Glutamatergic neuron (in vitro differentiated cells): ENCODE data around the gene DUSP2. TPM values are rescaled to one million over a fixed set of nuclear protein-coding genes. Genes with fewer than 3 reads are reported as not detected.

Experiments
- DNase-seq: peaks from one replicate; pipeline ENCODE4 v3.0.0; 2022
- H3K27ac Mint-ChIP-seq: one replicate; pipeline ENCODE4 v1.8.0; 2020; ENCODE audit warnings: mild to moderate bottlenecking, mixed read lengths, inconsistent platforms; ENCODE audit not compliant: unreplicated experiment
- H3K27me3 Mint-ChIP-seq: one replicate; pipeline ENCODE4 v1.8.0; 2020; ENCODE audit warnings: mild to moderate bottlenecking, moderate library complexity, mixed read lengths, inconsistent platforms; ENCODE audit not compliant: unreplicated experiment
- H3K36me3 Mint-ChIP-seq: one replicate; pipeline ENCODE4 v1.8.0; 2020; ENCODE audit warnings: mild to moderate bottlenecking, mixed read lengths, inconsistent platforms; ENCODE audit not compliant: unreplicated experiment
- H3K4me1 Mint-ChIP-seq: one replicate; pipeline ENCODE4 v1.8.0; 2020; ENCODE audit warnings: mild to moderate bottlenecking, low read depth, mixed read lengths, inconsistent platforms; ENCODE audit not compliant: unreplicated experiment
- H3K4me3 Mint-ChIP-seq: one replicate; pipeline ENCODE4 v1.8.0; 2020; ENCODE audit warnings: mild to moderate bottlenecking, mixed read lengths, inconsistent platforms; ENCODE audit not compliant: unreplicated experiment
- H3K9me3 Mint-ChIP-seq: one replicate; pipeline ENCODE4 v1.8.0; 2020; ENCODE audit warnings: mild to moderate bottlenecking, moderate library complexity, mixed read lengths, inconsistent platforms; ENCODE audit not compliant: unreplicated experiment
- total RNA-seq: library from RNA; stranded (reverse); fragmentation: NEBNext Ultra II Directional; extraction: Animal tissue kit (Norgen Biotek cat#: 25700); gene quantifications from one replicate; pipeline ENCODE4 v1.2.1, GENCODE V29; 2021; ENCODE audit not compliant: unreplicated experiment
- TF ChIP-seq, protein P1 (sequence below): fragments of 200-600 bp; sonication (generic); IDR thresholded peaks from one replicate; pipeline ENCODE4 v1.5.0; 2021; ENCODE audit not compliant: partially characterized antibody, unreplicated experiment

DUSP2 gene
- total RNA-seq, 1 donor from 2014 or later: 0.34 TPM

DNA sequence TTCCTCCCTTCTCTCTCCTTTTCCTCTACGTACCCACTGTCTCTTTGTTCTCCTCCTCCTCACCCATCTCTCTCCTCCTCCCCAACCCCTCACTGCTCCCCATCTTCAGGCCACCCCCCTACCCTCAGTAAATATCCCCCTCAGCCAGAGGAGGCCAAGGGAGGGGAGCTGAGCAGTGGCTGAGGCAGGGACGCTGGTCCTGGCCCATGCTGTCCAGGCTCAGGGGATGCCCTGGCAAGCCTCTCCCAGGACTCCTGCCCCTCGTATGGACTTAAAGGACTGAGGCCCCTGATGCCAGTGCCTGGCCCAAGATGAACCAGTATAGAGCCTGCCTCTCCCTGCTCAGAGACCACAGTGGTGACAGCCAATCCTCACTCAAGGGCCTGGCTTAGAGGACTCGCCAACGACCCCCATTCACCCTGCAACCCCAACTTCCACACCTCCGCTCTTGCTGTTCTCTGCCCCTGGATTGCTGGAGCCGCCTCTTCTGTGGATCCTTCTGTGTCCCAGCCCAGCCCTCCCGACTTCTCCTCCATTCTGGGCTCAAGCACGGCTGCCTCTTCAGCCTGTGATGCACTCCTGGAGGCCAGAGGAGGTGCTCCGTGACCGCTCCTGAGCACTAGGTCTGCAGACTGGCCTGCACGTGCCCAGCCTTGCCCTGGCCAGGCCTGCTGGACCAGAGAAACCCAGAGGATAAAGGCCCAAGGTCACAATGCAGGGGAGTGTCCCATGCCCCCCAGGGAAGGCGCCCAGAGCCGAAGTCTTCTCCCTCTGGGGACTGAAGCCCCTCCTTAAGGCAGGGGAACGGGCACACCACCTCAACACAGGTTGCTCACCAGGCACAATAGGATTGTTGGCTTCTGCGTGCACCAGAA is 9.5 kb upstream of the DUSP2 start:
- Mint-ChIP-seq H3K4me3 (no peak overlapping the region), H3K4me1 (peaks cover 16% of the 10 kb centered on the region), H3K27ac (no peak overlapping the region), H3K9me3 (peaks cover 9% of the 10 kb centered on the region), H3K27me3 (peaks cover 11% of the 10 kb centered on the region), H3K36me3 (no peaks in the 10 kb centered on the region)
- no peak for DNase-seq
- TF ChIP-seq, protein P1, sequence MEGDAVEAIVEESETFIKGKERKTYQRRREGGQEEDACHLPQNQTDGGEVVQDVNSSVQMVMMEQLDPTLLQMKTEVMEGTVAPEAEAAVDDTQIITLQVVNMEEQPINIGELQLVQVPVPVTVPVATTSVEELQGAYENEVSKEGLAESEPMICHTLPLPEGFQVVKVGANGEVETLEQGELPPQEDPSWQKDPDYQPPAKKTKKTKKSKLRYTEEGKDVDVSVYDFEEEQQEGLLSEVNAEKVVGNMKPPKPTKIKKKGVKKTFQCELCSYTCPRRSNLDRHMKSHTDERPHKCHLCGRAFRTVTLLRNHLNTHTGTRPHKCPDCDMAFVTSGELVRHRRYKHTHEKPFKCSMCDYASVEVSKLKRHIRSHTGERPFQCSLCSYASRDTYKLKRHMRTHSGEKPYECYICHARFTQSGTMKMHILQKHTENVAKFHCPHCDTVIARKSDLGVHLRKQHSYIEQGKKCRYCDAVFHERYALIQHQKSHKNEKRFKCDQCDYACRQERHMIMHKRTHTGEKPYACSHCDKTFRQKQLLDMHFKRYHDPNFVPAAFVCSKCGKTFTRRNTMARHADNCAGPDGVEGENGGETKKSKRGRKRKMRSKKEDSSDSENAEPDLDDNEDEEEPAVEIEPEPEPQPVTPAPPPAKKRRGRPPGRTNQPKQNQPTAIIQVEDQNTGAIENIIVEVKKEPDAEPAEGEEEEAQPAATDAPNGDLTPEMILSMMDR: no peak

DNA sequence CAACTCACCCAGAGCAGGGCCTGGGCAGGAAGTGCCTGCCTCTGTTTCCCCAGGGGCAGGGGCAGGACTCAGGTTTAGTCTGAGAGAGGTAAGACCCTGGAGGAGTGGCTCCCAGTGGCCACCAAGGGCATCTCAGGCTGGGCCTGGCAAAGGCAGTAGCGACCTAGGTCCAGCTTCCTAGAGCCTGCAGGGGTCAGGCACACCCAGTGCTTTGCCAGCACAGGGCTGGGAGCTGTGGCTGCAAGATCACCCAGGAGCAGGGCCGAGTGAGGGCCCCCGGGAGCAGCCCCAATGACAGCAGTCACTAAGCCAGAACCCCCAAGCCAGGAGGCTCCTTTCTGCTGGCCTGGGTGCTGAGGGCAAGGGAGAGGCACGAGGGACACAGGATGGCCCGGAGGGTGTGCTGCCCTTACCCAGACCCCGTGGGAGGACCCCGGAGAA is 8.8 kb upstream of the DUSP2 start:
- H3K27me3 Mint-ChIP-seq: peaks cover 8% of the 10 kb centered on the region
- peaks cover 9% of the 10 kb centered on the region for H3K9me3 Mint-ChIP-seq

GRCh38 chr2:96153291-96153713 is 8.1 kb upstream of the DUSP2 start:
- peaks cover 9% of the 10 kb centered on the region for H3K9me3 Mint-ChIP-seq
- H3K27me3 Mint-ChIP-seq: peaks cover 7% of the 10 kb centered on the region
- peak overlapping the region; percentile 75 for H3K27ac Mint-ChIP-seq
- DNase-seq: no peak
- H3K36me3 Mint-ChIP-seq: no peaks in the 10 kb centered on the region
- peaks cover 18% of the 10 kb centered on the region for H3K4me1 Mint-ChIP-seq
- no peak overlapping the region for H3K4me3 Mint-ChIP-seq
- TF ChIP-seq, protein P1: no peak

More for the DNA sequence above, 8.8 kb upstream of the DUSP2 start:
- Mint-ChIP-seq H3K27ac (no peak overlapping the region), H3K36me3 (no peaks in the 10 kb centered on the region), H3K4me1 (peaks cover 16% of the 10 kb centered on the region), H3K4me3 (no peak overlapping the region)
- DNase-seq: no peak
- TF ChIP-seq, protein P1: no peak

DNA sequence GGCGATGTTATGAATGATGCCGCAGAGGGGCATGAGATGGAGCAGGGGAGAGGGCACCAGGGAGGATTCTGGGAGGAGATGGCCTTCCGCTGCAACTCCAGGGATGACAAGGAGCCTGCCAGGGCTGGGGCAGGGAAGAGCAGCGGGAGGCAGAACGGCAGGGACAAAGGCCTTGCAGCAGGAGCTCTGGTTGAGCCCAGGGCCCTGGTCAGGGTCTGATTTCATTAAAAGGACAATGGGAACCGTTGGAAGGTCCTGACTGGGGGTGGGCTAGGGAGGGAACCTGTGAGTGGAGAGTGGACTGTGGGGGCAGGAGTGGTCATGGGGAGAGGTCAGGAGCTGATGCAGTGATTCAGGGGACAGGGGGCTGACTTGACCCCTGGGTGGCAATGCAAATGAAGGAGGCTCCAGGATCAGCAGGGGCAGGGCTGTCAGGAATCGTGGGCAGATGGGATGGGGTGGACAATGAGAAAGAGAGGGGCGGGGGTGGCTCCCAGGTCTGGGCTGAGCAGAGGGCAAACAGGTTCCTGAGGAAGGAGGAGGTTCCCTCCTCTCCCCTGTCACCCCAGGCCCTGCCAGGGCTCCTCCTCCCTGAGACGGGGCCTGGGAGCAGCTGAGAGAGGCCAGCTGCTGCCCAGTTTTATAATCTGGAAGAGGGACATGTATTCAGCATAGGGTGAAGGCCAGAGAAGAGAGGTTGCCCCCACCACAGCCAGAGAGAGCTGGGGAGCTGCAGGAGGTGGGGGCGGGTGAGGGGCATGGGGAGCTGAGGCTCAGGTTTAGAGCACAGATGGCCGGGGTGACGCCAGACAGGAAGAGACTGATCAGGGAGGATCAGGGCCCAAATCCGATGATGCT is 7.3 kb upstream of the DUSP2 start:
- H3K9me3 Mint-ChIP-seq: peaks cover 10% of the 10 kb centered on the region
- DNase-seq: no peak
- peak overlapping the region; percentile 75 for H3K27ac Mint-ChIP-seq
- H3K36me3 Mint-ChIP-seq: no peaks in the 10 kb centered on the region
- peaks cover 23% of the 10 kb centered on the region for H3K4me1 Mint-ChIP-seq
- TF ChIP-seq, protein P1: no peak
- H3K4me3 Mint-ChIP-seq: peak overlapping the region; percentile 64
- H3K27me3 Mint-ChIP-seq: peaks cover 7% of the 10 kb centered on the region
